Activated T-cell treated with anti-CD3 and anti-CD28 coated beads, Interleukin-2, amount 50 U/mL, for 4 hours (primary cell): ENCODE data around the gene NDRG3. TPM values are rescaled to one million over a fixed set of nuclear protein-coding genes. Genes with fewer than 3 reads are reported as not detected.
A peak's percentile ranks its signal among the peaks of the same experiment; 100 is the strongest.
"Not testable (repeated sequence)": the region's sequence is repeated elsewhere in the genome, so short reads cannot be mapped to it uniquely, and the experiment has no call there.

ENCODE experiments used
- ATAC-seq, 2 donors: fragments of 200-7000 bp; cut with Tn5 transposase; one replicate each; pipeline ENCODE4 v1.10.0; 2021
- DNase-seq: peaks from one replicate; pipeline ENCODE4 v3.0.0-alpha.2; 2020
- H3K27me3 Mint-ChIP-seq: one replicate; pipeline ENCODE4 v1.8.0; 2021; ENCODE audit warnings: low read depth, mixed read lengths
- H3K36me3 Mint-ChIP-seq: one replicate; pipeline ENCODE4 v1.8.0; 2022; ENCODE audit warnings: mixed read lengths; ENCODE audit not compliant: insufficient read depth
- H3K4me1 Mint-ChIP-seq: one replicate; pipeline ENCODE4 v1.8.0; 2021; ENCODE audit warnings: low read depth, mixed read lengths
- H3K4me3 Mint-ChIP-seq: one replicate; pipeline ENCODE4 v1.8.0; 2021; ENCODE audit warnings: mild to moderate bottlenecking, moderate library complexity, mixed read lengths
- H3K9me3 Mint-ChIP-seq: one replicate; pipeline ENCODE4 v1.8.0; 2021; ENCODE audit warnings: mixed read lengths
- total RNA-seq, 3 donors: library from RNA; stranded (reverse); gene quantifications; one replicate each; pipeline ENCODE4 v1.2.1, GENCODE V29; 2021

NDRG3 gene
- total RNA-seq, 3 donors from 2014 or later, result 10.4 to 11.8 (median 11.4) TPM

DNA sequence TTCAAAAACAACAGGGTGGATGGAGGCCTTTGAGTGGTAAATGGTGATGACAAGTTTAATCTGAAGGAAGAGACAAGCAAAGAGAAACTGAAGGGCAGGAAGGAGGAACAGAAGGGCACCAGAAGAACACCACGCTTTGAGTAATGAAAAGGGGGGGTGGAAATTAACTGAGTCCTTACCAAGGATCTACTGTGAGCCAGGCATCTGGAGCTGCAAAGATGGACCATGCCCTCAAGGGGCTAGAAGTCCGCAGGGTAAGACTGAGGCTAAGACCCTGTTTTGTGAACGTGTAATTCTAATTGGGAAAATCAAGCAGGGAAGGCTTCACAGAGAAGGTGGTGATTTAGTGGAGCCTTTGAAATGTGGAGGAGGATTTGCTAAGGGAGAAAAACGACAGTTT, 1.6 kb downstream of the NDRG3 start:
- Mint-ChIP-seq H3K9me3 (no peaks in the 10 kb centered on the region), H3K4me3 (peak overlapping the region; percentile 74), H3K4me1 (peaks cover 26% of the 10 kb centered on the region), H3K36me3 (no peaks in the 10 kb centered on the region), H3K27me3 (no peaks in the 10 kb centered on the region)
- DNase-seq (no peak), ATAC-seq (no peak)

DNA sequence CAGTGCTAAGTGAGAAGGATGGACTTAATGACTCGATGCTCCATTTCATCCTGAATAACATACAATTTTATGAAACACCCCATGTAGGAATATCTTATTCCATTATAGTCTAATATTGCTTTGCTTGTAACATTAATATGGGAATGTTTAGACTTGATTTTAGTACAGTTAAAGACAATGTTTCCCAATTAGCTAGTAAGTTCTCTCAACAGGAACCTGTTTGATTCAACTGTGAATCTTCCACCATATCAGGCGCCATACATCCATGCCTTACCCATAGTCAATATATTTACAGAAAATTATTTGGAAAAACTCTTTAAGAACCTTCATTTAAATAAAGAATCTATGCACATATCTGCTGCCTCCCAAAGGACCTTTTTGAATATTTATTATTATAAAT, 3.3 kb downstream of the NDRG3 start:
- Mint-ChIP-seq H3K36me3 (no peaks in the 10 kb centered on the region), H3K4me3 (no peak overlapping the region), H3K4me1 (peaks cover 26% of the 10 kb centered on the region), H3K27me3 (no peaks in the 10 kb centered on the region), H3K9me3 (no peaks in the 10 kb centered on the region)
- ATAC-seq (no peak), DNase-seq (no peak)

DNA sequence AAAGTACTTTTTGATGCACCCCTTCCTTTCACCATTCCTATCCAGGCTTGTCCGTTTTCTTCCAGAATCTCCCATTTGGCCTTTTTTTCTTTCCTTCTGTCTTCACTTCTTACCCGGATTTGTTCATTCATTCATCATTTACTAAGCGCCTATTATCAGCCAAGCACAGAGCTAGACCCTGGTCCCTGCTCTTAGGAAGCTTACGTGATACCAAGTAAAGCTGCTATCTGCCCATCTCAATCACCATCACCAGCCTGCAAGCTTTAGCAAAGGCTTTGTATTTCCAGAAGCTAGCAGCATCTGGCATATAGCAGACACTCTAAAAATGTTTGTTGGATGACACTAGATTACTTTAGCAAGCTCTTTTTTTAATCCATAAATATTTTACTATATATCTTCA, 4.8 kb downstream of the NDRG3 start:
- Mint-ChIP-seq H3K36me3 (no peaks in the 10 kb centered on the region), H3K9me3 (no peaks in the 10 kb centered on the region), H3K27me3 (no peaks in the 10 kb centered on the region), H3K4me3 (no peak overlapping the region), H3K4me1 (peaks cover 25% of the 10 kb centered on the region)
- ATAC-seq (no peak), DNase-seq (no peak)

DNA sequence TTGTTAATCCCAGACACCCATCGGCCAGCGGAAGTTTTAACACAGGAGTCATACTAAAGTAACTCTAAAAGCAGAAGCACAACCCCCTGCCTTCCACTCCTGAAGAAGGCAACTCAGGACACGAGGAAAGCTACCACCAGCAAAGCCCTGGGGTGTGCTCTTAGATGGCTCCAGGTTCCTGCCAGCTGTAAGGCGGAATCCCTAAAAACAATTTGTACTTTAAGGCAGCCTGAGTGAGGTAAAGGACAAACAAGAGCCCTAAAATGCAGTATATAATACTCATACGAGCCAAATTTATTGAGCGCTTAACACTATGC, 8.7 kb downstream of the NDRG3 start:
- H3K4me1 Mint-ChIP-seq, result peaks cover 34% of the 10 kb centered on the region
- H3K9me3 Mint-ChIP-seq, result no peaks in the 10 kb centered on the region
- no peak for DNase-seq
- ATAC-seq, result no peak
- H3K36me3 Mint-ChIP-seq, result no peaks in the 10 kb centered on the region
- H3K4me3 Mint-ChIP-seq, result no peak overlapping the region
- no peaks in the 10 kb centered on the region for H3K27me3 Mint-ChIP-seq

DNA sequence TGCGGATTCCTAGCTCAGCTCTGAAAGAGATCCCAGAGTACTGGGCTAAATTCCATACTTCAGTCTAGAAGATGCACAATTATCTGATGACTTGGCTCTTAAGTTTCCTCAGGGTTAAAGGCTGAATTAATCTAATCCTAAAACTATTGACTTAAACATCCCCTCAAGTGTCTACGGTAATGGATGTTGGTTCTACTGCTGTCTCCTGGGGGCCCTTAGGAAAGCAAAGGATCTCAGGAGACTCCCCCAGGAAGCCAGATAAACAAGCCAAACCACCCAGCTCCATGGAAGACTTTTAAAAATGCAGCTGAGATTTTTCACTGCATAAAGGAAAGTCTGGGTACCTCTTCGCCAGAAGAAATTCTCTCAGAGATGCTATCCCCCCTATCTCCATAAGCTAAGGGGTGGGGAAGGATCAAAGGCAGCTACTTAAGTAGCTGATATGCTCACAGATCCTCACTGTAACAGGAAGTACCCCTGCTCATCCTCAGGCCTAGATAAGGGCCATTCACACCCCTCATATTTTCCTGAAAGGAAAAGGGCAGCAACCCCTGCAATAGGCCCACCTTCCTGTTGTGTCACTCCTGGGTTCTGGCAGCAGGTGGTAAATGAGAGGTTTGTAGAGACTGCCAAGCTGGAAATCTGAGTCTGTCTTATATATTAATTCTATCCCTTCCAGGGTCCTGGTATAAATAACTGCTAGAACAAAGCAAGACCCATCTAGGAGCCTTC, 9.3 kb downstream of the NDRG3 start:
- H3K9me3 Mint-ChIP-seq, result no peaks in the 10 kb centered on the region
- no peak for DNase-seq

DNA sequence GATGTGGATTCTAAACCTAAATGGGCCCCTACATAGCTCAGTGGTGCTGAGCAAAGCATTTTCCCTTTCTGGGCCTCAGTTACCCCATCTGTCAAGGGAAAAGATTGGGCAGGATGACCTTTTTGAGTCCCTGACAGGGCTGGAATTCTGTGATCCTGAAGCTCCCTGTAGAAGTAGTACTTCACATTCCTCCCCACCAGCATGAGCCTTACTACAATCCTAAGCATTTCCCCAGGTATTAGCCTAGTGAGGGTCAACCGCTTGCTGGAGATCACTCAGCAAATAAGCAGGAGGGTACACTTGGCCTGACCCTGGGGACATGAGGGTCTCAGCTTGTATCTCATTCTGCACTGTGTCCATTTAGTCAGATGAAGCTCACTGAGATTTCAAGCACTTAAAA, 13.4 kb downstream of the NDRG3 start:
- ATAC-seq, result no peak
- peaks cover 33% of the 10 kb centered on the region for H3K4me1 Mint-ChIP-seq
- no peaks in the 10 kb centered on the region for H3K9me3 Mint-ChIP-seq
- no peaks in the 10 kb centered on the region for H3K36me3 Mint-ChIP-seq
- no peaks in the 10 kb centered on the region for H3K27me3 Mint-ChIP-seq
- DNase-seq, result no peak
- no peak overlapping the region for H3K4me3 Mint-ChIP-seq

More for the DNA sequence above, 9.3 kb downstream of the NDRG3 start:
- no peak for ATAC-seq
- H3K36me3 Mint-ChIP-seq, result no peaks in the 10 kb centered on the region
- peaks cover 32% of the 10 kb centered on the region for H3K4me1 Mint-ChIP-seq
- no peak overlapping the region for H3K4me3 Mint-ChIP-seq
- H3K27me3 Mint-ChIP-seq, result no peaks in the 10 kb centered on the region

DNA sequence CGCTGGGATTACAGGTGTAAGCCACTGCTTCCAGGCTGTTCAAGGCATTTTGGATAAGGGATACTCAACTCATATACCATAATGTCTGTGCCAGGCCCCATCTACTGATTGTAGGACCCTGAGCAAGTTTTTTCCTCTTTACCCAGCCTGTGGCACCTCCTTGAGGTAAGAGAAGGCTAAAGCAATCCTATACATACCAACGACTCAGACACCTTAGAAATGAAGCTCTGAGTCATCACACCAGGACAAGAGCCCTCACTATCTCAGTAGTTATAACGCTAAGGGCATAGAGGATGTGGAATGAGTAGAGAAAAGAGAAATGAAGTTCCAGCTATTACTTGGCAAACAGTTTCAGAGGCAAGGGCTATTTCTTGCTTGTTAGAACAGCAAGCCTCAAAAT, 16.9 kb downstream of the NDRG3 start:
- peaks cover 20% of the 10 kb centered on the region for H3K4me1 Mint-ChIP-seq
- no peaks in the 10 kb centered on the region for H3K36me3 Mint-ChIP-seq
- ATAC-seq, result peak; percentile 80 to 88

DNA sequence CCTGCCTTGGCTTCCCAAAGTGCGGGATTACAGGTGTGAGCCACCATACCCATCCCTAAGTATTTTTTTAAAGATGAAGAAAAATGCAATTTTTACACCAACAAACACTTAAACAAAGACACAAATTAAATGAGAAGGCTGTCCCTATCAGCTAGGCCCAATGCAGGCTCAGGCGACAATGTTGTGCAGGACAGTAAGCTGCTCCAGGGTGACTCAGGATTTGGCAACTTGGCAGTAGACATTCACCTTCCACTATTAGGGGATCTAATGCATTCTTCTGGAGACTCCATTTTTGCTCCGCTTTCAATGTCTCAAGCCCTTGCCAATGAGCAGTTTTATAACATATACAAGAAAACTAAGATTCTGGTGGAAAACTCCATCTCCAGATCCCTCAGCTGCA, 19.7 kb downstream of the NDRG3 start:
- DNase-seq, result no peak
- H3K27me3 Mint-ChIP-seq, result no peaks in the 10 kb centered on the region
- no peaks in the 10 kb centered on the region for H3K36me3 Mint-ChIP-seq
- H3K9me3 Mint-ChIP-seq, result no peaks in the 10 kb centered on the region
- no peak overlapping the region for H3K4me3 Mint-ChIP-seq
- ATAC-seq, result no peak
- peaks cover 3% of the 10 kb centered on the region for H3K4me1 Mint-ChIP-seq

More for the DNA sequence above, 16.9 kb downstream of the NDRG3 start:
- DNase-seq, result no peak
- Mint-ChIP-seq H3K27me3 (no peaks in the 10 kb centered on the region), H3K9me3 (no peaks in the 10 kb centered on the region), H3K4me3 (no peak overlapping the region)

DNA sequence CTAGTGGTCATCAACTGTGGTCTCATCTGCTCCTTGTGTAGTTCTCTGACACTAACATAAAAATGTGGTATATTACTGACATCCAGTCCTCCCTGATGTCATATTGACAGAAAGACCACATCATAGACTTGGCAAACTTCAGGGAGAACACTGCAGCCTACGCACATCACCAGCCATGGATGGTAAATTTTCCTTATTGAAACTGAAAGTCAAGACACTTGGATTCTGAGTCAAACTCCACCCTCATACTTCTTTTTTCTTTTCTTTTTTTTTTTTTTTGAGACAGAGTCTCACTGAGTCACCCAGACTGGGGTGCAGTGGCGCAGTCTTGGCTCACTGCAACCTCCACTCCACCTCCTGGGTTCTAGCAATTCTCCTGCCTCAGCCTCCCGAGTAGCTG, 25.4 kb downstream of the NDRG3 start:
- DNase-seq, result no peak
- no peaks in the 10 kb centered on the region for H3K27me3 Mint-ChIP-seq
- peaks cover 11% of the 10 kb centered on the region for H3K36me3 Mint-ChIP-seq
- peak; percentile 87 to 91 for ATAC-seq
- H3K4me3 Mint-ChIP-seq, result no peak overlapping the region
- no peaks in the 10 kb centered on the region for H3K9me3 Mint-ChIP-seq
- peaks cover 4% of the 10 kb centered on the region for H3K4me1 Mint-ChIP-seq

DNA sequence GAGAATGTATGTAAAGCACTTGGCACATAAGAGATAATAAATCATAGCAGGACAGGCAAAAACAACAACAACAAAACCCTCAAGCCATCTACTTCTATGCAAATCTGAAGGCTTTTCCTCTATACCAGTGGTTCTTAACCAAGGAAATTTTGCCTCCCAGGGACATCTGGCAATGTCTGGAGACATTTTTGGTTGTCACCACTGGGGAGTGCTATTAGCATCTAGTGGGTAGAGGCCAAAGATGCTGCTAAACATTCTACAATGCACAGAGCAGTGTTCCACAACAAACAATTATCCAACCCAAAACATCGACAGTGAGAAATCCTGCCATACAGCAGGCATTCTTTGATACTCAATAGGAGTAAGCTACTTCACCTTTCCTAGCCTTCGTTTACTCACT, 28.2 kb downstream of the NDRG3 start:
- no peak for DNase-seq
- peaks cover 11% of the 10 kb centered on the region for H3K36me3 Mint-ChIP-seq
- no peak for ATAC-seq
- H3K4me3 Mint-ChIP-seq, result no peak overlapping the region
- peaks cover 4% of the 10 kb centered on the region for H3K4me1 Mint-ChIP-seq
- H3K27me3 Mint-ChIP-seq, result no peaks in the 10 kb centered on the region
- H3K9me3 Mint-ChIP-seq, result no peaks in the 10 kb centered on the region

DNA sequence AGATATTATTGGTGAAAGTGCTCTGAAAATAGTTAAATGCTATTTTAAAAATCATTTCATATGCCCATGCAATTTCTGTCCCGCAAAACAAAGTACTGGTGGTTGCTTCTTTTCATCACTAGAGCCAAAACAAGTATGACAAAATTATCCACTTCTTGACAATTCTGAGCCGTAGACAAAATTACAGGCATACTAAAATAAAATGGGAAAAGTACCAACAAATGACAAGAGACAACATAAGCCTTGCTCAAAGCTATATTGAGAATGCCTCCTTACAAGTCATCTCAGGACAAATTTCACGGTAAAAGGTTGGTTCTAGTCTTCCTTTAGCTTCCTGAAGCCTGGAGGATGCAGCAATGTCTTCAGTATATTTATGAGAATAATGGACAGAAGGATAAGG, 28.9 kb downstream of the NDRG3 start:
- peaks cover 4% of the 10 kb centered on the region for H3K4me1 Mint-ChIP-seq
- H3K4me3 Mint-ChIP-seq, result no peak overlapping the region
- no peaks in the 10 kb centered on the region for H3K27me3 Mint-ChIP-seq
- peaks cover 11% of the 10 kb centered on the region for H3K36me3 Mint-ChIP-seq
- ATAC-seq (no peak), DNase-seq (no peak)
- no peaks in the 10 kb centered on the region for H3K9me3 Mint-ChIP-seq

DNA sequence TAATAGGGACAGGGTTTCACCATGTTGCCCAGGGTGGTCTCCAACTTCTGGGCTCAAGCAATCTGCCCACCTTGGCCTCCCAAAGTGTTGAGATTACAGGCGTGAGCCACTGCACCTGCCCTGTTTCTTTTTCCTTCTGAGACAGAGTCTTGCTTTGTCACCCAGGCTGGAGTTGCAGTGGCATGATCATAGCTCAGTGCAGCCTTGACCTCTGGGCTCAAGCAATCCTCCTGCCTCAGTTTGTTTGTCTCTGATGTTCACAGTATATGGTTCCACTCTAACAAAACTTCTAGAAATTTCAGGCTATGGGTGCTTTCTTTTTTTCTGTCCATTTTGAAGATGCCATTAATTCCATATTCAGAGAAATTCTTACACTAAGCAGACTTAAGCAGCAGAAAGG, 33.1 kb downstream of the NDRG3 start:
- no peak overlapping the region for H3K4me3 Mint-ChIP-seq
- no peak for ATAC-seq

DNA sequence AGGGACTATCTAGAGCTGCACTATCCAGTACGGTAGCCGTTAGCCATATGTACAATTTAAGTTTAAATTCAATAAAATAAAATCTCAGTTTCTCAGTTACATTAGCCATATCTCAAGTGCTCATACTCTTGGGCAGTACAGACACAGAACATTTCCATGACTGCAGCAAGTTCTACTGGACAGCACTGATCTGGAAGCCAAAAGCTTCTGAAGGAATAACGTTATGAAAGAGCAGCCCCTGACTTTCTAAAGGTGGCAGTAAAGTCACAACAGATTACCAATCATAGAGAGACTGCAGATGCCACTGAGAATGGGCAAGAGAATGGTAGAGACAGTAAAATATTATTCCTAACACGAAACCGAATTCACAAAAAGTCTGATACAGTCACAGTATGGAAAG, 36.8 kb downstream of the NDRG3 start:
- H3K4me1 Mint-ChIP-seq, result no peaks in the 10 kb centered on the region
- no peaks in the 10 kb centered on the region for H3K9me3 Mint-ChIP-seq
- ATAC-seq, result no peak
- no peaks in the 10 kb centered on the region for H3K27me3 Mint-ChIP-seq
- DNase-seq, result no peak
- H3K36me3 Mint-ChIP-seq, result peaks cover 6% of the 10 kb centered on the region
- H3K4me3 Mint-ChIP-seq, result no peak overlapping the region

More for the DNA sequence above, 33.1 kb downstream of the NDRG3 start:
- Mint-ChIP-seq H3K27me3 (no peaks in the 10 kb centered on the region), H3K9me3 (no peaks in the 10 kb centered on the region), H3K4me1 (no peaks in the 10 kb centered on the region), H3K36me3 (peaks cover 2% of the 10 kb centered on the region)
- no peak for DNase-seq

DNA sequence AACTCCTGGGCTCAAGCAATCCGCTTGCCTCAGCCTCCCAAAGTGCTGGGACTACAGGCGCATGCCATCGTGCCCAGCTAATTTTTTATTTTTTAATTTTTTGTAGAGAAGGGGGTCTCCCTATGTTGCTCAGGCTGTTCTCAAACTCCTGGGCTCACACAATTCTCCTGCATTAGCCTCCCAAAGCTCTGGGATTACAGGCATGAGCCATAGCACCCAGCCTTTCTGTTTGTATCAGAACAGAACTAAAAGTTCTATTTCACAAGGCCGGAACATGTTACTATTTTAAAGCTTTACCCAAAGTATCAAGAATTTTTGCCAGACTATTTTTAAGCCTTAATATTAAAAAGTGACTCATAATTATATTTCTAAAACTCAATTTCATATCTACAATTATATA, 42.4 kb downstream of the NDRG3 start:
- H3K4me3 Mint-ChIP-seq, result no peak overlapping the region
- H3K4me1 Mint-ChIP-seq, result no peaks in the 10 kb centered on the region
- DNase-seq (no peak), ATAC-seq (no peak)
- H3K9me3 Mint-ChIP-seq, result no peaks in the 10 kb centered on the region
- H3K27me3 Mint-ChIP-seq, result no peaks in the 10 kb centered on the region
- peaks cover 8% of the 10 kb centered on the region for H3K36me3 Mint-ChIP-seq

DNA sequence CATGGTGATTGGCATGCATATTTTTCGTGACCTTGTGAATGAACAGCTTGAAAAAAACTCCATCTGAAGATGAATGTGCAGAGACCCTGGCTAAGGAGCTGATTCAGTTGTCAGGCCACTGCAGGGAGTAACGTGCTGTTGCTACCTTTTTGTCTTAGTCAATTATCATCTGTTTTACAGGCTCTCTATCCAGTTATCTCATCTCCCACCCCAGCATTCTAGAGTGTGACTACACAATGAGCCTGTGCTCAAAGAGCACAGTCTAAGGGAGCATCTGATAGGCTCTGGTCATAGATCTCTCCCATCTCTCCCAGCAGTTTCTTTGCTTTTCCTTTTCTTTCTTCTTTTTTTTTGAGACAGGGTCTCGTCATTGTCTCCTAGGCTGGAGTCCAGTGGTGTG, 45.5 kb downstream of the NDRG3 start:
- no peaks in the 10 kb centered on the region for H3K4me1 Mint-ChIP-seq
- H3K9me3 Mint-ChIP-seq, result no peaks in the 10 kb centered on the region
- ATAC-seq (no peak), DNase-seq (no peak)
- H3K4me3 Mint-ChIP-seq, result no peak overlapping the region
- no peaks in the 10 kb centered on the region for H3K27me3 Mint-ChIP-seq
- H3K36me3 Mint-ChIP-seq, result peaks cover 4% of the 10 kb centered on the region

DNA sequence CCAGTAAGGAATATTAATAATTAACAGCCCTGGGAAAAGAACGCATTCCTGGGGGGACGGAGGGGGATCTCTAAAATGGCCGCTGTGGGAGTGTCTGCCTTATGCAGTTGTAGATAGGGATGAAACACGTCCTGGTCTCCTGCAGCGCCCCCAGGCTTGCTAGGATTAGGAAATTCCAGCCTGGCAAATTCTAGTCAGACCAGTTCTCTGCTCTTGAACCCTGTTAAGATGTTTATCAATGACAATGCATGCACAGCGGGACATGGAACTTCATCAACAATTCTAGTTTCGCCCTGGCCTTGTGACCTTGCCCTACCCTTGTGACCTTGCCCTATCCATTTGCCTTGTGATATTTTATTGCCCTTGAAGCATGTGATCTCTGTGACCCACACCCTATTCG, 50.4 kb downstream of the NDRG3 start:
- not testable (repeated sequence) for DNase-seq, H3K4me3 Mint-ChIP-seq, H3K36me3 Mint-ChIP-seq, H3K27me3 Mint-ChIP-seq, H3K4me1 Mint-ChIP-seq, ATAC-seq, H3K9me3 Mint-ChIP-seq
